Neural crest cell (in vitro differentiated cells): ENCODE results near the gene NTN1. TPM values are rescaled to one million over a fixed set of nuclear protein-coding genes. Genes with fewer than 3 reads are reported as not detected.

Experiments used
- DNase-seq: peaks from one replicate; pipeline ENCODE4 v3.0.0; 2021; ENCODE audit warnings: low read depth, mixed read lengths, low spot score
- H3K27ac Mint-ChIP-seq: one replicate; pipeline ENCODE4 v1.8.0; 2021; ENCODE audit warnings: mild to moderate bottlenecking, mixed read lengths; ENCODE audit not compliant: unreplicated experiment
- H3K27me3 Mint-ChIP-seq: 2 replicates; pipeline ENCODE4 v1.8.0; 2021; ENCODE audit warnings: low read depth, mild to moderate bottlenecking, mixed read lengths
- H3K36me3 Mint-ChIP-seq: 2 replicates; pipeline ENCODE4 v1.8.0; 2021; ENCODE audit warnings: low read depth, mild to moderate bottlenecking, mixed read lengths
- H3K4me1 Mint-ChIP-seq: 2 replicates; pipeline ENCODE4 v1.8.0; 2021; ENCODE audit warnings: mixed read lengths
- H3K4me3 Mint-ChIP-seq: one replicate; pipeline ENCODE4 v1.8.0; 2021; ENCODE audit warnings: mild to moderate bottlenecking, mixed read lengths
- H3K9me3 Mint-ChIP-seq: 2 replicates; pipeline ENCODE4 v1.8.0; 2021; ENCODE audit warnings: mixed read lengths
- total RNA-seq: library from RNA; stranded (reverse); gene quantifications from 2 replicates; pipeline ENCODE4 v1.2.1, GENCODE V29; 2021
- TF ChIP-seq, protein P1 (sequence below): fragments of 200-600 bp; sonication (generic); conservative IDR thresholded peaks from 2 replicates; pipeline ENCODE4 v1.5.0; 2021; ENCODE audit warnings: antibody characterized with exemption, mild to moderate bottlenecking

NTN1 gene
- total RNA-seq, 1 donor from 2014 or later, result 10.1 TPM

DNA sequence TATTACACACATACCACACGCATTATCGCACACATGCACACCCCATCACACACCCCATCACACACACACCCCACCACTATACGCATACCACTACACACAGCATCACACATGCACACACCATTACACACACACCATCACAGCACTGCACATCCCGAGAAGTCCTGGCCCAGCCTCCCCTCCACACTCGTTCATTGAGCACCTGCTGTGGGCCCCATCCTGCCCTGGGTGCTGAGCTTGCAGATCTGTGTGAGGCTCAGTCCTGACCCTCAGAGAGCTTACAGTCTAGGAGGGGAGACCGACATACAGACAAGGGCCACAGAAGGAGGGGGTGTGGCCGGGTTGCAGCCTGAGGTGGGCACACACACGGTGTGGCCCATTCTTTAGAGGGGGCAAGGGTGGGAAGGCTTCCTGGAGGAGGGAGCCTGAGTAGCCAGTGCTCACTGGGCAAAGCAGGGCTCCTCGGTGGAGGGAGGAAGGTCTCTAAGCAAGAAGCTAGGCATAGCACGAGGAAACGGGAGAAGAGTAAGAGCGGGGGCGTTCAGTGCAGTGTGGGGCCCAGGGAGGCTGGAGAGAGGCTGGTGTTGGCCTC is 206.6 kb downstream of the NTN1 start:
- TF ChIP-seq, protein P1, sequence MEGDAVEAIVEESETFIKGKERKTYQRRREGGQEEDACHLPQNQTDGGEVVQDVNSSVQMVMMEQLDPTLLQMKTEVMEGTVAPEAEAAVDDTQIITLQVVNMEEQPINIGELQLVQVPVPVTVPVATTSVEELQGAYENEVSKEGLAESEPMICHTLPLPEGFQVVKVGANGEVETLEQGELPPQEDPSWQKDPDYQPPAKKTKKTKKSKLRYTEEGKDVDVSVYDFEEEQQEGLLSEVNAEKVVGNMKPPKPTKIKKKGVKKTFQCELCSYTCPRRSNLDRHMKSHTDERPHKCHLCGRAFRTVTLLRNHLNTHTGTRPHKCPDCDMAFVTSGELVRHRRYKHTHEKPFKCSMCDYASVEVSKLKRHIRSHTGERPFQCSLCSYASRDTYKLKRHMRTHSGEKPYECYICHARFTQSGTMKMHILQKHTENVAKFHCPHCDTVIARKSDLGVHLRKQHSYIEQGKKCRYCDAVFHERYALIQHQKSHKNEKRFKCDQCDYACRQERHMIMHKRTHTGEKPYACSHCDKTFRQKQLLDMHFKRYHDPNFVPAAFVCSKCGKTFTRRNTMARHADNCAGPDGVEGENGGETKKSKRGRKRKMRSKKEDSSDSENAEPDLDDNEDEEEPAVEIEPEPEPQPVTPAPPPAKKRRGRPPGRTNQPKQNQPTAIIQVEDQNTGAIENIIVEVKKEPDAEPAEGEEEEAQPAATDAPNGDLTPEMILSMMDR, result no peak
- no peak overlapping the region for H3K27ac Mint-ChIP-seq
- peaks cover 28% of the 10 kb centered on the region for H3K27me3 Mint-ChIP-seq
- H3K9me3 Mint-ChIP-seq, result no peaks in the 10 kb centered on the region
- H3K4me3 Mint-ChIP-seq, result no peak overlapping the region
- no peaks in the 10 kb centered on the region for H3K36me3 Mint-ChIP-seq
- peaks cover 10% of the 10 kb centered on the region for H3K4me1 Mint-ChIP-seq
- no peak for DNase-seq

DNA sequence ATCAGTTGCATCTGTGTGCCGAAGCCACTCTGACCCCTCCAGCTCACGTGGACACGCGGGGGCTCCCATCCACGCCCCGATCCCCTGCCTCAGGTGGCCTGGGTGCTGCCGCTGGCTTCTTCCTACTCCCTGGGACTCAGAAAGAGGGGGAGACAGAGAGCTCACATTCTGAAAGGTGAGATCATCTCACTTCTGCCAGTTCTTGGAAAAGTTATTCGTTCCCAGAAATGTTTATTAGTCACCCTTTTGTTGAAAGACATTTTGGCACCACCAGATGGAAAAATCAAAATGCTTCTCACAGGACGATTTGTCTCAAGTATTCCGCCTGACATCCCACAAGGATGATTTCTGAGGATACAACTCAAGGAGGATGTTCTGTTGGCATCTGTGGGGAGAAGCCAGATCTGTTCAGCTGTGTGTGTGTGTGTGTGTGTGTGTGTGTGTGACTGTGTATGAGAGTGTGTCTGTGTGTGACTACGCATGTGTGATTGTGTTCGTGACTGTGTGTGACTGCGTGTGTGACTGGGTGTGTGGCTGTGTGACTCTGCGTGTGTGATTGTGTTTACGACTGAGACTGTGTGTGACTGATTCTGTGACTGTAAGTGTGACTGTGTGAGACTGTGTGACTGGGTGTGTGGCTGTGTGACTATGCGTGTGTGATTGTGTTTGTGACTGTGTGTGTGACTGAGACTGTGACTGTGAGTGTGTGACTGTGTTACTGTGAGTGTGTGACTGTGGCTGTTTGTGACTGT is 207.3 kb downstream of the NTN1 start:
- Mint-ChIP-seq H3K4me1 (peaks cover 10% of the 10 kb centered on the region), H3K27me3 (peaks cover 22% of the 10 kb centered on the region)

DNA sequence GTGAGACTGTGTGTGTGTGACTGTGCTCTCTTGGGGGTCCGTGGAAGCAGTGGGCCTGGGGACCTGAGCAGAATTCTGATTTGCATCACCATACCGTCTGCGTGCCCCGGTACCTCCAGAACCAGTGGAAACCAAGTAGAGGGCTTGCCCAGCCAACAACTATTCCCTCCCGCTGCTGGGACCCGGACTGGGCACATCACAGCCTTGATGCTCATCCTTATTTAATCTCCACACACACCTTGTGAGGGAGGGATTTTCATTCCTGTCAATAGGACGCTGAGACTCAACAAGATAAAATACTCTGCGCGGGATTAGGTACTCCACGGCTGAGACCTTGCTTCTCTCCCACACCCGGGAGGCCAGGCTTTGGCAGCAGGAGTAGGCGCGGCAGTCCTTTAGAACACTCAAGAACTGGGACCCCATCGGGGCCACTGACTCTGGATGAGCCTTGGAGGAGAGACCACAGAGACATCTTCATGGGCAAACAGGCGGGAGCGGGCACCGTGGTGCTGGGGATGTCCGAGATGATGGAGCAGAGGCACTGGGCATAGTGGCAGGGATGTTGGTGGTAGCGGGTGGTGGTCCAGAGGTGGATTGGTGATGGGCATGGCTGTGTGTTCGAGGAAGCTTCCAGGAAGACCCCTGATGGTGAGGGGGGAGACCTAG is 208.0 kb downstream of the NTN1 start:
- TF ChIP-seq, protein P1, result no peak
- no peak overlapping the region for H3K4me3 Mint-ChIP-seq
- H3K9me3 Mint-ChIP-seq, result no peaks in the 10 kb centered on the region
- no peaks in the 10 kb centered on the region for H3K36me3 Mint-ChIP-seq
- H3K27ac Mint-ChIP-seq, result no peak overlapping the region
- peaks cover 10% of the 10 kb centered on the region for H3K4me1 Mint-ChIP-seq
- no peak for DNase-seq
- peaks cover 15% of the 10 kb centered on the region for H3K27me3 Mint-ChIP-seq

More for the DNA sequence above, 207.3 kb downstream of the NTN1 start:
- H3K36me3 Mint-ChIP-seq, result no peaks in the 10 kb centered on the region
- H3K9me3 Mint-ChIP-seq, result no peaks in the 10 kb centered on the region
- TF ChIP-seq, protein P1, result no peak
- no peak for DNase-seq
- no peak overlapping the region for H3K4me3 Mint-ChIP-seq
- H3K27ac Mint-ChIP-seq, result no peak overlapping the region

DNA sequence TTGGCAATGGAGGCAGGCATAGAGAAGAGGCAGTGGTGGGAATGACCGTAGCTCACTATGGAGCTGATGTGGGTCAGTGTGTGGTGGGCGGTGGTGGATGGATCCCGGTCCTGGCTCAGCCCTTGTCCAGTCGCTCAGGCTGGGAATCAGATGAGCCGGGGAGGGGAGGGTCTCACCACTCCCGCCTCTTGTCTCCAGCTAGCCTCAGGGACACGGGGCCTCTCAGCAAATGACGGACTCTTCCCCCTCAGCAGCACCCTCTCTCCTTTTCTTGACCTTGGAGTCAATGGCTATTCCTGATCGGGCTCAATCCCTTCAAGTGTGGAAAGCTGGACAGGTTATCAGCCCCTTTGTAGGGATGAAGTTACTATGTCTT is 208.5 kb downstream of the NTN1 start:
- TF ChIP-seq, protein P1, result no peak
- H3K4me3 Mint-ChIP-seq, result no peak overlapping the region
- peaks cover 9% of the 10 kb centered on the region for H3K27me3 Mint-ChIP-seq
- no peak for DNase-seq
- H3K27ac Mint-ChIP-seq, result no peak overlapping the region
- H3K9me3 Mint-ChIP-seq, result no peaks in the 10 kb centered on the region
- H3K36me3 Mint-ChIP-seq, result no peaks in the 10 kb centered on the region
- H3K4me1 Mint-ChIP-seq, result peaks cover 10% of the 10 kb centered on the region

DNA sequence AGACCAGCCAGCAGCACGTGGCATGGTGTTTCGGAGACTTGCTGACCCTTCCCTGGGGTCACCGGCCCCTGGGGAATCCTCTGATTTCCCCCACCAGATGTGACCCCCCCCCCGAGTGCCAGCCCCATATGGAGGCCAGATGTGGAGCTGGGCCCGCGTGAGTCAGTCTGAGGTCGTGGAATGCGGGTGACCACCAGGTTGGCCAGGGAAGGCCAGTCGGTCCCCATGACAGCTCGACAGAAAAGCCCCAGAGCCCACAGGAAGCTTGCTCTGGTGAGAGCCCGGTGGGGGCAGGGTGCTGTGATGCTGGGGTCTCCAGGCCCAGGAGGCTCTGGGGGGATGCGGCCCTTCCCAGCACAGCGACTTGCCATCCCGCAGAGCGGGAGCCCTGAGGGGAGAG is 209.0 kb downstream of the NTN1 start:
- Mint-ChIP-seq H3K4me1 (peaks cover 13% of the 10 kb centered on the region), H3K27ac (no peak overlapping the region), H3K27me3 (peaks cover 8% of the 10 kb centered on the region), H3K9me3 (no peaks in the 10 kb centered on the region), H3K36me3 (no peaks in the 10 kb centered on the region), H3K4me3 (no peak overlapping the region)
- TF ChIP-seq, protein P1, result no peak
- no peak for DNase-seq
